CD14-positive monocyte (primary cell): ENCODE measurements around the gene KAZN. TPM values are rescaled to one million over a fixed set of nuclear protein-coding genes. Genes with fewer than 3 reads are reported as not detected.

Experiments used
- DNase-seq, 3 donors: peaks; one replicate each; pipeline ENCODE4 v3.0.0-alpha.2; 2011 to 2022
- H2AFZ ChIP-seq: 2 replicates; pipeline ENCODE4 v1.6.0; 2012; ENCODE audit warnings: mild to moderate bottlenecking, low read depth, low read length, inconsistent platforms; ENCODE audit not compliant: insufficient read depth, poor library complexity, severe bottlenecking
- H3K27ac ChIP-seq, 2 donors: 1 replicate in 1 of 2; 2 replicates in 1 of 2; pipeline ENCODE4 v1.5.1; 2012 to 2013; ENCODE audit warnings: low read length in 2 of 2, control low read depth in 1 of 2, inconsistent platforms in 1 of 2, low read depth in 1 of 2, mild to moderate bottlenecking in 1 of 2
- H3K27me3 ChIP-seq, 2 donors: one replicate each; pipeline versions ENCODE4 v1.6.0 to v1.6.1; 2011 to 2013; ENCODE audit warnings: low read length in 2 of 2; ENCODE audit not compliant: control insufficient read depth in 2 of 2, insufficient read depth in 2 of 2
- H3K36me3 ChIP-seq, 2 donors: replicated peaks in 1 of 2; 1 replicate in 1 of 2; 2 replicates in 1 of 2; pipeline versions ENCODE4 v1.5.1 to v1.6.1; 2012 to 2013; ENCODE audit warnings: low read length in 2 of 2, control low read depth in 1 of 2, inconsistent platforms in 1 of 2, mild to moderate bottlenecking in 1 of 2; ENCODE audit not compliant: insufficient read depth in 2 of 2, control insufficient read depth in 1 of 2
- H3K4me1 ChIP-seq, 2 donors: 1 replicate in 1 of 2; 2 replicates in 1 of 2; pipeline versions ENCODE4 v1.5.1 to v1.6.1; 2012 to 2013; ENCODE audit warnings: low read length in 2 of 2, control low read depth in 1 of 2, inconsistent platforms in 1 of 2, mild to moderate bottlenecking in 1 of 2, moderate library complexity in 1 of 2; ENCODE audit not compliant: insufficient read depth in 2 of 2, control insufficient read depth in 1 of 2
- H3K4me2 ChIP-seq: replicated peaks from 2 replicates; pipeline ENCODE3; 2012; ENCODE audit warnings: low read length, moderate library complexity, mild to moderate bottlenecking; ENCODE audit not compliant: poor library complexity, severe bottlenecking; ENCODE audit errors: extremely low read depth
- H3K4me3 ChIP-seq, 3 experiments: fragments of 200-600 bp in 1 of 3; sonication (generic) in 1 of 3; replicated peaks in 1 of 3; 1 replicate in 2 of 3; 2 replicates in 1 of 3; pipeline ENCODE4 v1.5.1; 2011 to 2013; ENCODE audit warnings: low read length in 3 of 3, mild to moderate bottlenecking in 3 of 3, control low read depth in 2 of 3, low read depth in 2 of 3, inconsistent platforms in 1 of 3, moderate library complexity in 1 of 3
- H3K79me2 ChIP-seq: 2 replicates; pipeline ENCODE4 v1.6.0; 2012; ENCODE audit warnings: mild to moderate bottlenecking, control low read depth, inconsistent platforms, low read length, moderate library complexity; ENCODE audit not compliant: insufficient read depth
- H3K9ac ChIP-seq: 2 replicates; pipeline ENCODE4 v1.6.0; 2017; ENCODE audit warnings: low read length, mild to moderate bottlenecking; ENCODE audit not compliant: insufficient read depth, poor library complexity, severe bottlenecking
- H3K9me3 ChIP-seq, 2 donors: replicated peaks in 1 of 2; 1 replicate in 1 of 2; 2 replicates in 1 of 2; pipeline versions ENCODE4 v1.5.1 to v1.6.1; 2012 to 2013; ENCODE audit warnings: low read length in 2 of 2, control low read depth in 1 of 2; ENCODE audit not compliant: control insufficient read depth in 1 of 2, insufficient read depth in 1 of 2
- H4K20me1 ChIP-seq: 2 replicates; pipeline ENCODE4 v1.6.0; 2012; ENCODE audit warnings: mild to moderate bottlenecking, low read length, control low read depth, moderate library complexity; ENCODE audit not compliant: insufficient read depth
- H3K27ac Mint-ChIP-seq, 7 donors: one replicate each; pipeline ENCODE4 v1.8.0; 2020; ENCODE audit warnings: mild to moderate bottlenecking in 7 of 7, mixed read lengths in 7 of 7, moderate library complexity in 6 of 7, inconsistent platforms in 2 of 7
- H3K27me3 Mint-ChIP-seq, 3 donors: one replicate each; pipeline ENCODE4 v1.8.0; 2021 to 2022; ENCODE audit warnings: low read depth in 3 of 3, mild to moderate bottlenecking in 3 of 3, mixed read lengths in 3 of 3, moderate library complexity in 3 of 3, inconsistent platforms in 1 of 3
- H3K36me3 Mint-ChIP-seq, 2 donors: one replicate each; pipeline ENCODE4 v1.8.0; 2020; ENCODE audit warnings: mixed read lengths in 2 of 2, inconsistent platforms in 1 of 2, mild to moderate bottlenecking in 1 of 2
- H3K4me1 Mint-ChIP-seq: one replicate; pipeline ENCODE4 v1.8.0; 2020; ENCODE audit warnings: mild to moderate bottlenecking, mixed read lengths
- H3K4me3 Mint-ChIP-seq, 2 donors: one replicate each; pipeline ENCODE4 v1.8.0; 2020; ENCODE audit warnings: mild to moderate bottlenecking in 2 of 2, mixed read lengths in 2 of 2, moderate library complexity in 1 of 2
- H3K9me3 Mint-ChIP-seq, 7 donors: one replicate each; pipeline ENCODE4 v1.8.0; 2020 to 2022; ENCODE audit warnings: mixed read lengths in 7 of 7, mild to moderate bottlenecking in 6 of 7, moderate library complexity in 6 of 7, inconsistent platforms in 2 of 7
- CTCF ChIP-seq: fragments of 200-600 bp; IDR thresholded peaks from one replicate; pipeline ENCODE4 v1.8.0; 2022; ENCODE audit warnings: antibody characterized with exemption, mild to moderate bottlenecking
- WGBS: methylation state at CpG from one replicate; pipeline ENCODE4 v1.1.5; 2013; ENCODE audit warnings: missing lambda C conversion rate; ENCODE audit not compliant: insufficient coverage; 5-methylcytosine and 5-hydroxymethylcytosine counted together
- intact Hi-C, 2 donors: fragments of 100-400 bp; cut with micrococcal nuclease; formaldehyde crosslinking; loops; one replicate each; pipeline versions ENCODE4 v1.15.0 to v1.15.1; 2023
- polyA plus RNA-seq, 3 donors: library from polyadenylated mRNA; depleted of rRNA in 1 of 3; unstranded in 2 of 3; stranded (reverse) in 1 of 3; fragments of 300-500 nt in 2 of 3; fragments of >200 nt in 1 of 3; fragmentation: Illumina TruSeq in 2 of 3; gene quantifications; 1 replicate in 2 of 3; 2 replicates in 1 of 3; pipeline ENCODE4 v1.2.3, GENCODE V29; 2012 to 2021

Gene KAZN
- polyA plus RNA-seq, 3 donors, result not detected

- no peaks in the 10 kb centered on the region for H3K4me1 Mint-ChIP-seq
- no peak overlapping the region for H3K4me2 ChIP-seq
- H3K36me3 Mint-ChIP-seq, result no peaks in the 10 kb centered on the region
- peaks cover 0 to 5% of the 10 kb centered on the region in 2 donors for H3K9me3 ChIP-seq
- DNase-seq, result no peak
- H3K4me3 Mint-ChIP-seq, result no peak overlapping the region
- H3K4me1 ChIP-seq, result no peaks in the 10 kb centered on the region
- no peaks in the 10 kb centered on the region for H3K36me3 ChIP-seq
- H4K20me1 ChIP-seq, result no peaks in the 10 kb centered on the region
- intact Hi-C loops, result no loop called here
- peaks cover 2 to 3% (median 2%) of the 10 kb centered on the region in 3 donors for H3K27me3 Mint-ChIP-seq
- H3K27me3 ChIP-seq, result no peaks in the 10 kb centered on the region
- TF ChIP-seq CTCF, result no peak
- peaks cover 0 to 10% (median 3%) of the 10 kb centered on the region in 7 donors for H3K9me3 Mint-ChIP-seq
- H3K27ac ChIP-seq, result no peak overlapping the region
- no peak overlapping the region for H3K9ac ChIP-seq
- H3K79me2 ChIP-seq, result no peaks in the 10 kb centered on the region
- H3K27ac Mint-ChIP-seq, result no peak overlapping the region
- no peak overlapping the region for H2AFZ ChIP-seq
- WGBS, result no CpG with 5 or more reads among the region's 5 CpGs
- no peak overlapping the region for H3K4me3 ChIP-seq
Measured at GRCh38 chr1:14970799-14971141, 372.3 kb downstream of the KAZN start.

GRCh38 chr1:14971221-14971620 lies 372.7 kb downstream of the KAZN start:
- H3K27me3 Mint-ChIP-seq, result peaks cover 2 to 3% (median 2%) of the 10 kb centered on the region in 3 donors
- no peak for DNase-seq
- no peaks in the 10 kb centered on the region for H3K27me3 ChIP-seq
- H3K4me1 ChIP-seq, result no peaks in the 10 kb centered on the region
- WGBS, result 95% methylated on average over 6 of the region's 12 CpGs
- no peaks in the 10 kb centered on the region for H3K4me1 Mint-ChIP-seq
- H2AFZ ChIP-seq, result no peak overlapping the region
- H3K79me2 ChIP-seq, result no peaks in the 10 kb centered on the region
- intact Hi-C loops, result no loop called here
- no peak overlapping the region for H3K9ac ChIP-seq
- H3K4me2 ChIP-seq, result no peak overlapping the region
- H3K9me3 Mint-ChIP-seq, result peaks cover 0 to 10% (median 3%) of the 10 kb centered on the region in 7 donors
- H3K4me3 Mint-ChIP-seq, result no peak overlapping the region
- no peak overlapping the region for H3K27ac Mint-ChIP-seq
- H3K36me3 Mint-ChIP-seq, result no peaks in the 10 kb centered on the region
- no peaks in the 10 kb centered on the region for H3K36me3 ChIP-seq
- H3K9me3 ChIP-seq, result peaks cover 0 to 5% of the 10 kb centered on the region in 2 donors
- no peaks in the 10 kb centered on the region for H4K20me1 ChIP-seq
- H3K4me3 ChIP-seq, result no peak overlapping the region
- H3K27ac ChIP-seq, result no peak overlapping the region
- TF ChIP-seq CTCF, result no peak
